GM18499 (cell line): Measurements from ENCODE around the gene DDX11.
"Not testable (repeated sequence)": the region's sequence is repeated elsewhere in the genome, so short reads cannot be mapped to it uniquely, and the experiment has no call there.

Source experiments
- ATAC-seq: cut with Tn5 transposase; IDR thresholded peaks from one replicate; pipeline ENCODE4 v1.9.1; 2021; ENCODE audit warnings: moderate number of reproducible peaks; ENCODE audit not compliant: insufficient read depth, unreplicated experiment

The DDX11 gene

DNA sequence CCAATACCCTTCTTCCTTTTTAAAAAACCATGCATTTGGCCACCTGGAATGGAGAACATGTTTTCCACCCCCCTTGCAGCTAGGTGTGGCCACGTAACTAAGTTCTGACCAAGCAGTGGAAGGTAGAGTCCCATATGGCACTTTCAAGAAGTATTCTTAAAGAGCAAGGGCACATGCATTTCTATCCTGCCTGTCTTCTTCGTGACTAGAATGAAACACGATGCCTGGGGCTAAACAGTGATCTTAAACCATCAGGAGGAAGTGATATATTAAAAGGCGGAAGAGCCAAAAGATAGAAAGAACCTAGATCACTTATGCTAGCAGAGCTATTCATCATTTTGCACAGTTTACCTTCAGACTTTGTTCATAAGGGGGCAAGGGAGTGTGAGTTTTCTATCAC lies 16.0 kb upstream of the DDX11 start:
- no peak for ATAC-seq

DNA sequence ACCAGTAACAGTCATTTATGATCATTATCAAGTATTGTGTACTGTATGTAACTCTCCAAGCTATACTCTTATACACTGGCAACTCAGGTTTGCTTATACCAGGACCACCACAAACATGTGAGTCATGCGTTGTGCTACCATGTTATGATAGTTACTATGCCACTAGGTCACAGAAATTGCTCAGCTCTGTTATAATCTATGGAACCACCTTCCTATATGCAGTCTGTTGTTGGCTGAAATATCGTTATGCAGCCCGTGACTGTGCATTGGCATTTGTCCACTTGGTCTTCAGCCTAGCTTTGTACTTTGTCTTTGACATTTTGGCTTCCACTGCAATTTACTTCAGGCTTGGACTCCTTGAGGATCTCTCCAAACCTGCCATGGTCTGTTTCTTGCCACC lies 7.5 kb upstream of the DDX11 start:
- ATAC-seq, result not testable (repeated sequence)

DNA sequence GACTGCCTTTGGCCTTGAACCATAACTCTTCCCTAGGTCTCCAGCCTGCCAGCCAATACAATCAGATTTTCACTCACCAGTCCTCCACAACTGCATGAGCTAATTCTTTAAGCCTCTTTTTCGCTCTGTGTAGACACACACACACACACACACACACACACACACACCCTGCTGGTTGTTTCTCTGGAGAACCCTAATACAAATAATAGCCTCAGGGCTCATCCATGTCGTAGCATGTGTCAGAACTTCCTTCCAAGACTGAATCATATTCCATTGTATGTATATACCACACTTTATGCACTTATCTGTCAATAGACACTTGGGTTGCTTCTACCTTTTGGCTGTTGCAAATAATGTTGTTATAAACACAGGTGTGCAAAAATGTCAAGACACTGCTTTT lies 6.0 kb upstream of the DDX11 start:
- not testable (repeated sequence) for ATAC-seq

DNA sequence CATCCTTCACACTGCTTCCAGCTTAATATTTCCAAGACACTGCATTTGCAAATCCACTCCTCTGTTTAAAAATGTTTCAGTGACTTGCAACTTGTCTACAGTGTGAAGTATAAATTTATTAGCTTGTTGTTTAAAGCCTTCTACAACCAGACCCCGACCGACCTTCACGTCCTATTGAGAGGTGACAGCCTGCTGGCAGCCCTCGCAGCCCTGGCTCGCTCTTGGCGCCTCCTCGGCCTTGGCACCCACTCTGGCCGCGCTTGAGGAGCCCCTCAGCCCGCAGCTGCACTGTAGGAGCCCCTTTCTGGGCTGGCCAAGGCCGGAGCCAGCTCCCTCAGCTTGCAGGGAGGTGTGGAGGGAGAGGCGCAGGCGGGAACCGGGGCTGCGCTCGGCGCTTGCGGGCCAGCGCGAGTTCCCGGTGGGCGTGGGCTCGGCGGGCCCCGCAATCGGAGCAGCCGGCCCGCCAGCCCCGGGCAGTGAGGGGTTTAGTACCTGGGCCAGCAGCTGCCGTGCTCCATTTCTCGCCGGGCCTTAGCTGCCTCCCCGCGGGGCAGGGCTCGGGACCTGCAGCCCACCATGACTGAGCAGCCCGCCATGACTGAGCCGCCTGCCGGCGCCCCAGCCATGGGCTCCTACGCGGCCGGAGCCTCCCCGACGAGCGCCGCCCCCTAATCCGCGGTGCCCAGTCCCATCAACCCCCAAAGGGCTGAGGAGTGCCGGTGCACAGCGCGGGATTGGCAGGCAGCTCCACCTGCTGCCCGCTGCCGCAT lies 2.5 kb upstream of the DDX11 start:
- not testable (repeated sequence) for ATAC-seq

DNA sequence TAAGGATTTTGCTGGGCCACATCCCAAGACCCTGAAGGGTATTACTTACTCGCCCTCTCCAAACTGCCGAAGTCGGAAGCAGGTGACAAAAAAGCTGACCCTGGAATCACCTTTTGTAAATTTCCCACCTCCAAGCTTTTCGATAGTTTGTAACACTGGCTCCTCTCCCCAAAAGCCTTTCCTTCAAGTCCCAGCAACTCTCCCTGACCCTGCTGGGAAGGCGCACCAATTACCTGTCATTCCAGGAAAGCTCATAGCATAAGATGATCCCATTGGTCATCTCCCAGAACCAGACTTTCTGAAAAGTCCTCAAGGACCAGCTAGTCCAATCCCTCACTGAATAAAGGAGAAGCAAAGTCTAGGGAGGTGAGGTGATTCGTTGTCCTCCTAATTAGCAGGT lies 698 bp upstream of the DDX11 start:
- ATAC-seq, result not testable (repeated sequence)

DNA sequence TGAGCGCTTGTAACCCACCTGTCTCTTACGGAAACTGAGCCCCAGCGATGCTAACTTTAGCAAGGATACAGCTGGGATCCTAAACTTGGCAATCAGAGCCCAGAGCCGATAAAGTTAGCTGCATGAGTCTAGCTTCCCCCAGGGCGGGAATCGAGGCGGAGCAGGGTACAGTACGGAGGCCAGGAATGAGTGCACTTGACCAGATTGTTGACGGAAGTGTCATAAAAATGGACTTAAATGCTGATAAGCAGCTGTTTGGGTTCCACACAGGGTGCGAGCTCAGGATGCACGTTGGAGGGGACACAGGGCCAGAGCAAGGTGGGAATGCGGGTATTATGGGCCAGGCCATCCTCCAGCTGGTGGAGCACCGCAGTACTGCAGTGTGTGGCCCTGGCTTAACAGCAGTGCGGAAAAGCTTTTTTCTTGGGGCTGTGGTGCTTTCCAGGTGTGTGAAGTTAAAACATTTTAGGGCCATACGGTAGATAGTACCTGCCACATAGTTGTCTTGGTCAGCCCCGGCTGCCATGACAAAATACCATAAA lies 744 bp downstream of the DDX11 start:
- ATAC-seq, result peak; percentile 31

DNA sequence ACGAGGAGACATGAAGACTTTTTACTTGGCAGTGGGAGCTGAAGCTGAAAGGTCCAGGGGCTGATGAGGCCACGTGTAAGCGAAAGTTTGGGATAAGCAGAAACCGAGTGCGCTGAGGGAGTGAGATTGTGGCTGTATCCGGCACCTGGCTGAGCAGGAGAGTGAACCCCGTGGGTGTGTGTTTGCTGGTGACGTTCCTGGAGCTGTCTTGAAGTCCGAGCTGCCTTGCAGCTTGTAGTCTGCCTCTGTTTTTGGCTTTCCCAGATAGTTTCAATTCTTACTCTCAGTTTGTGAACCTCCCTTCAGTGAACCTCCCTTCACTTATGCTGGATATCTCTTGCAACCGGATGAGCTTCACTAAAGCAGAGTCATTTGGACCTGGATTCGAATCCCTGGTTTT lies 2.5 kb downstream of the DDX11 start:
- not testable (repeated sequence) for ATAC-seq

DNA sequence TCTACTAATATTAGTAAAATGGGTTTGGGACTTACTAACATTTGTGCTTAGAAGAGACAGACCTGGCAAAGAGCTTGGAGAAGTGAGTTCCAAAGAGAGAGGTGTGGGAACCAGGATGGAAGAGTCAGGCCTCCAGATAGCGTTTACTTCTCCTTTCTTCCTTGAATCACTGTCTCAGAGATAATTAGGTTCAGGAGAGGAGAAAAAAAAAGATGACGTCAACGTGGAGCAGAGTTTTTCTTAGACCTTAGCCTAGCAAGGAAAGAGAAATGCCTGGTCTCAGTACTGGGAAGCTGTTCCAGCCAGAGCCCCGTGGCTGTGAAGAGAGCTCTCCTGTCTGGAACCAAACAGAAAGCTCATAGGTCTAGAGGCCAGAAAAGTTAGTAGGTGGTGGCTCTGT lies 3.4 kb downstream of the DDX11 start:
- not testable (repeated sequence) for ATAC-seq

DNA sequence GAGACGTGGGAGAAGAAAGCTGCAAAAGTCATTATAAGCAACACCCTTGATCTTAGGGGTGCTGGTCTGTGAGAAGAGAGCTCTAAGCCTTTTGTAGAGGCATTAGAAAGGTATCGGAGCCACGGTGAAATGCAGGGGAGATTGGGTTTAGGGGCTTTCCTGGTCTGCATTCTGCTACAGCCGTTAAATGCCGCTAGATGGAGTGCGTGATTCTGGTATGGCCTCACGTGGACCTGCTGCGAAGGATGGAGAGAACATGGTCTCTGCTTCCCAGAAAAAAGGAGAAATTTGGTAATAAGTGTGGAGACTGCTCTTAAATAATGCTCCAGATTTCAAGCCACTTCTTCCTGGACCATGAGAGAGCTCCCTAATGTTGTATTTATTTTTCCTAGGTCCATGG lies 4.3 kb downstream of the DDX11 start:
- not testable (repeated sequence) for ATAC-seq

DNA sequence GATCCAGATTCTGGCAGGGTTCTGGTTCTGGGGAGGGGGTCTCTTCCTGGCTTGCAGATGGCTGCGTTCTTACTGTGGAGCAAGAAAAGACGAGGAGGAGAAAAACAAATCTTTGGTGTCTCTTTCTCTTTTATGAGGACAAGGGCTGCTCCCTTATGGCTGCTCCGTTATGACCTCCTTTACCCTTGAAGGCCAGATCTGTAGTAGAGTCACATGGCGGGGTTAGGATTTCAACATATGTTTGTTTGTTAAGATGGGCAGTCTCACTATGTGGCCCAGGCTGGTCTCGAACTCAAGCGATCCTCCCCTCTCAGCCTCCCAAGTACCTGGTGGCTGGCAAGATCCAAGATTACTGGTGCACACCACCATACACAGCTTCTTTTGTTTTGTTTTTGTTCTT lies 5.8 kb downstream of the DDX11 start:
- ATAC-seq, result not testable (repeated sequence)

DNA sequence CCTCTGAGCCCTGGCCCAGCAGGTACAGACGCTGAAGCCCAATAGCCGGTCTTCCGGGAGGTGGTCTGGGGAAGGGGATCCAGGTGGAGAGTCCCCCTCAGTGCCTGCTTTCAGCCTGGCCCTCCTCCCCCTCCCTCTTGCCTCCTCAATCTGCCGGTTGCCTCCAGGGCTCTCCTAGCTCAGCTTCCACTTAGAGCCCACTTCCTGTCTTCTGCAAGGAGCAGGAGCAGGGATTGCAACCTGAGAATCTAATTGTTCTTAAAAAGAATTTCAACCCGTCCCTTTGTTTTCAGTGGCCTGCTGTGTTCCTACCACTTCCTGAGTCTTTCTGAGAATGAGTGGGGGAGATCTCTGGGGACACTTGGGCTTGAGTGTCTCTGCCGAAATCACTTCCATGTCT lies 6.6 kb downstream of the DDX11 start:
- not testable (repeated sequence) for ATAC-seq

DNA sequence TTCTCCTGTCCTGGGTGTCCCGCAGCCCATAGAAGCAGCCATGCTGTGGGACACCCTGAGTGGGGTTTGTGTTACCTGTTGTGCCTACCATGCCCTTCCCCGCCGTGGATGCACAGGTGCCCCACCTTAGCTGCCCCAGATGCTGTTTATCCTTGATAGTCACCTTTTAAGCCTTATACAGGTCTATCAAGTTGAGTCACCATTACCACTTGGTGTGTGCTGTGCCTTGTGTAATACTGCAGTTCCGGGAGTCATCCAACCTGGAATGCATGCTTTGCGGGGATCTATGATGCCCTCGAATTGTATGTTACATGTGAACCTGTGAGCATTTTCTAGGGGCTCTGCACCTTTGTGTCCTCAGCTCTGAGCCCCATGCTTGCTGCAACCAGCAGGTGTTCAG lies 7.6 kb downstream of the DDX11 start:
- ATAC-seq, result not testable (repeated sequence)

DNA sequence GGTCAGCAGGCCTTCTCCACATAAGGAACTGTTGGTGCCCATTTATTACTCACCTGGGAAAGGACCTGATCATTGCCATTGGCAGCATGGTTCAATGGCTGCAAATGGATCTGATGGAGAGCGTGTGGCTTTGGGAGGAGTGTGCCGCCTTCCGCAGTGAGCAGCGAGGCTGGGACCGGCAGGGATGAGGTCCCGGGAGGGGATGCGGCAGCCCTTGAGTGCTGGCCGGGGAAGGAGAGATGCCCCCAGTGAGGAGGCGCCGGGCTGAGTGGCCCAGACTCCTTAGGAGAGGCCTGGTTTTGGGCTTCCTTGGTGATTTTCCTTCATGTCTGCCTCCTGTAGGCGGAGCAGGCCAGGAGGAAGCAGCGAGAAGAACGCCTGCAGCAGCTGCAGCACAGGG lies 10.6 kb downstream of the DDX11 start:
- ATAC-seq, result not testable (repeated sequence)

DNA sequence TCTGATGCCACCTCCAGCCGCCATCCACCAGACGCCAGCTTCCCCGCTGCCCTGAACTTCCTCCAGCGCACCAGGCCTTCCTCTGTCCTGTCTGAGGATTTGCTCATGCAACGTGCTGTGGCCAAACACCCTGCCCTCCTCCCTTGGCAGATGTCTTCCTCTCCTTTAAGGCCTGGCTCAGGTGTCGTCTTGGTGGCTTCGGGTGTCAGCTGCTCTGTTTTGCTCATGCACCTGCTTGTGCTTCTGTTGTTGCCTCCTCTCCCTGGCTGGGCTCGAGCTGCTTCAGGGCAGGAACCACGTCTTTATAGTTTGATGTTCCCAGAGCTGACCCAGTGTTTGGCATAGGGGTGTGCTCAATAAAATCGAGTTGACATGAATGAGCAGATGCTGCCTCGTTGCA lies 12.4 kb downstream of the DDX11 start:
- ATAC-seq, result not testable (repeated sequence)

DNA sequence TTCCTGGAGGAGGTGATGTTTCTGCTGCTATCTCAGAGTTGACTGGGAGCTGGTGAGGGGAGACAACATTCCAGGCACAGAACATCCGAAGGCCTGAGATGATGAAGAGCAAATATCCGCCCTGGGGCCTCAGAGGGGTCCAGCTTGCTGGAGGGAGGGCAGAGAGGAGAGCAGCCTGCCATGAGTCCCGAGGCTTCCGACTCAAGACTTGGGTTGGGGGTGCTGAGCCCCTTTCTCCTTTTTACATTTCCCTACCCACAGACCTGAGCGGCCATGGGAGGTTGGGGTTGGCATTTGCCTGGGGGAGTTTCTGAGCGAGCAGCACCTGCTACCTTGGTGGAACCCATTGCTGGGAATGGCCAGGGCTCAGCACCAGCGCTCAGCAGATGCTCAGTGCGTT lies 13.8 kb downstream of the DDX11 start:
- ATAC-seq, result not testable (repeated sequence)

DNA sequence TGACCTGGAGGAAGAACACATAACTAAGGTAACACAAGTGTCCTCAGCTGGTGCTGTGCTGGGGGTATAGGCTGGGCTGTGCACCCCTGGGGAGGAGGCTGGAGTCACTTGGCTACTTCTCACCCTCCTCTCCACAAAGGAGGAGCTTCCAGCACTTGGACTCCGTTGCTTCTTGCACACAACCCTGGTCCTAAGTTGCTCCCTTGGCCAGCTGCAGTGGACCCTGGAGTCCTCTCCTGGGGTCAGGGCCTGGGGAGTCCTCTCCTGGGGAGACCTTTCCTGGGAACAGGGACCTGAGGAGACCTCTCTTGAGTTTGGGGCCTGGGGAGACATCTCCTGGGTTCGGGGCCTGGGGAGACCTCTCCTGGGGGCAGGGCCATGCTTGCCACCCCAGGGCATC lies 14.3 kb downstream of the DDX11 start:
- ATAC-seq, result not testable (repeated sequence)

DNA sequence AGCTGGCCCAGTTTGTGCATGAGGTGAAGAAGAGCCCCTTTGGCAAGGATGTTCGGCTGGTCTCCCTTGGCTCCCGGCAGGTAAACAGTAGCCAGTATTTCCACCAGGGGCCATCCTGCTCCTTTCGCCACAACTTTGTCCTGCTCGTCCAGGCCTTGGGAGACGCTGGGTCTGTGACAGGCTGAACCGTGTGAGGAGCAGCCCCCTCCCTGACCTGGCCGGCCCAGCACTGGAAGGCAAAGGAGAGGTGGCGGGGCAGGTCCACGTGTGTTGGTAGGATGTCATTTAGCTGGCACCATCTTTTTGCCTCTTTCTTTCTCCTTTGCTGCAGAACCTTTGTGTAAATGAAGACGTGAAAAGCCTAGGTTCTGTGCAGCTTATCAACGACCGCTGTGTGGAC lies 15.4 kb downstream of the DDX11 start:
- ATAC-seq, result no peak

DNA sequence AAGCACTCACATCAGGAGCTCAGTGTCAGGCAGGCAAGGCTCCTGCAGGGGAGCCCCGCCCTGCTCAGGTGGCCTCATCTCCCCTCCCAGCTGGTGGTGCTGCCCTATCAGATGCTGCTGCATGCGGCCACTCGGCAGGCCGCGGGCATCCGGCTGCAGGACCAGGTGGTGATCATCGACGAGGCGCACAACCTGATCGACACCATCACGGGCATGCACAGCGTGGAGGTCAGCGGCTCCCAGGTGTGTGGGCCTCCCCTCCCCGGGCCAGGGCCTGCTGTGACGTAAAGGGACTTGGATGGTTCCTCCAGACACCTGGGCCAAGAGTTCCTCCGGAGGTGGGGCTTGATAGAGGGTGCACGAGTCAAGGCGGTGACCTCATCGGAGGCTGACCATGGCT lies 18.0 kb downstream of the DDX11 start:
- not testable (repeated sequence) for ATAC-seq

DNA sequence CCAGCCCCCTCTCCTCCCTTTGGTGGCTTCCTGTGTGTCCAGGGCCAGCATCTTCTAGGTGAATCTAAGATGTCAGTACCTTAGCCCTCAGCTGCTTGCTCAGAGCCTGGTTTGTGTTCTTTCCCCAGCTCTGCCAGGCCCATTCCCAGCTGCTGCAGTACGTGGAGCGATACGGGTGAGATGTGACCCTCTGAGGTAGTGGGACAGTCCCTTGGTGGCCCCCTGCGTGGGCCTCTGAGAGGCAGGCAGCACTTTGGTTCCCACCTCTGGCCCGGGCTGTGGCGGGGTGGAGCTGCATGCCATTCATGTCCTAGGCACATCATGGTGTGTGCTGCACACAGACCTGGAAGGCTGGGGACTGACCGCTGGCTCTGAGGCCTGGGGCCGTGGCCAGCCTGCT lies 19.1 kb downstream of the DDX11 start:
- not testable (repeated sequence) for ATAC-seq

DNA sequence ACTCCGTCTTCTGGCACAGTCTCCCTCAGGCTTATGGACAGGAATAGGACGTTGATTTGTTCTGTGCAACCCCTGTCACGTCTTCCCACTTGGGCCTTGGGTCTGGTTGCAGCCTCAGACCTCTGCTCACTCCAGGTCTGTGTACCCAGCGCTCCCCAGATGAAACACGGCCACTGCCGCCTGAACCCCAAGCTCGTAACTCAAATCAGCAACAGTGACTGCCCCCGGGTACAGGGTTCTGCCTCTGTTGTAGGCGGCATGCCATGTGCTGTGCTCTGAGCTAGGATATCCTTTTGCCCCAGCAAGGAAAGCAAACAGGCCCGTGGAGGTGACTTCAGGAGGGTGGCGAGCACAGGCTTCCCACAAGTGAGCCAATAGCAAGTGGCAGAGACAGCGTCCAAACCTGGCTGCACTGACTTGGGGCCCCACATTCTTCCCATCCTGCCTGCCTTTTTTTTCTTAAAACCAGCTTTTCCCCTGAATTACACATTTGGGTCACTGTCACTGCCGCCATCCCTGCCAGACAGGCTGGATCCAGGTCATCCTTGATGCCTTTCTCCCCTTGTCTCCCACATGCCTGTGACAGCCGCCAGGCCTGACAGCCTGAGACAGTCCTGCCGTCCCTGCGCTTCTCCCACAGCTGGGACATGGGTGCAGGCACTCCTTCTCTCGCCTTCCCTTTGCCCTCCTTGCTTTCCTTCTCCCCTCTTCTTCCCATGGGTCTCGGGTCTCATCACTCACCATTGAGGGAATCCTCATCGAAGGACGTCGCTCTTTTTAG lies 21.6 kb downstream of the DDX11 start:
- ATAC-seq, result not testable (repeated sequence)
